ENCODE data around the gene TMEM178A.
"Not testable (repeated sequence)": the region's sequence is repeated elsewhere in the genome, so short reads cannot be mapped to it uniquely, and the experiment has no call there.

TMEM178A gene

GRCh38 chr2:39647104-39647765 lies 18.5 kb upstream of the TMEM178A start:
- no peak for DNase-seq (ENCODE audit: extremely low read depth, insufficient read length)

GRCh38 chr2:39648580-39648979 lies 17.1 kb upstream of the TMEM178A start:
- no peak for DNase-seq (ENCODE audit: extremely low read depth, insufficient read length)
- H3K27me3 ChIP-seq (replicated peaks; ENCODE audit: control insufficient read depth, insufficient read depth, low read length): no peaks in the 10 kb centered on the region
- no peaks in the 10 kb centered on the region for H3K36me3 ChIP-seq (ENCODE audit: control insufficient read depth, insufficient read depth, low read length)
- TF ChIP-seq CTCF (IDR thresholded peaks at IDR 0.05; ENCODE audit: insufficient read depth, low read length, poor library complexity, severe bottlenecking): no peak
- H3K4me3 ChIP-seq (replicated peaks; ENCODE audit: low read depth, low read length): no peak overlapping the region

More at GRCh38 chr2:39647104-39647765, 18.5 kb upstream of the TMEM178A start:
- Histone ChIP-seq H3K4me3 (replicated peaks; ENCODE audit: low read depth, low read length) (no peak overlapping the region), H3K36me3 (ENCODE audit: control insufficient read depth, insufficient read depth, low read length) (no peaks in the 10 kb centered on the region), H3K27me3 (replicated peaks; ENCODE audit: control insufficient read depth, insufficient read depth, low read length) (no peaks in the 10 kb centered on the region)
- TF ChIP-seq CTCF (IDR thresholded peaks at IDR 0.05; ENCODE audit: insufficient read depth, low read length, poor library complexity, severe bottlenecking): no peak

GRCh38 chr2:39649511-39649910 lies 16.2 kb upstream of the TMEM178A start:
- no peak for TF ChIP-seq CTCF (IDR thresholded peaks at IDR 0.05; ENCODE audit: insufficient read depth, low read length, poor library complexity, severe bottlenecking)
- no peak overlapping the region for H3K4me3 ChIP-seq (replicated peaks; ENCODE audit: low read depth, low read length)
- no peaks in the 10 kb centered on the region for H3K27me3 ChIP-seq (replicated peaks; ENCODE audit: control insufficient read depth, insufficient read depth, low read length)
- DNase-seq (ENCODE audit: extremely low read depth, insufficient read length): no peak
- H3K36me3 ChIP-seq (ENCODE audit: control insufficient read depth, insufficient read depth, low read length): no peaks in the 10 kb centered on the region

GRCh38 chr2:39650468-39650867 lies 15.2 kb upstream of the TMEM178A start:
- Histone ChIP-seq H3K4me3 (replicated peaks; ENCODE audit: low read depth, low read length) (no peak overlapping the region), H3K27me3 (replicated peaks; ENCODE audit: control insufficient read depth, insufficient read depth, low read length) (no peaks in the 10 kb centered on the region), H3K36me3 (ENCODE audit: control insufficient read depth, insufficient read depth, low read length) (no peaks in the 10 kb centered on the region)
- no peak for TF ChIP-seq CTCF (IDR thresholded peaks at IDR 0.05; ENCODE audit: insufficient read depth, low read length, poor library complexity, severe bottlenecking)
- no peak for DNase-seq (ENCODE audit: extremely low read depth, insufficient read length)

- not testable (repeated sequence) for H3K4me3 ChIP-seq (replicated peaks; ENCODE audit: low read depth, low read length); H3K36me3 ChIP-seq (ENCODE audit: control insufficient read depth, insufficient read depth, low read length); DNase-seq (ENCODE audit: extremely low read depth, insufficient read length); H3K27me3 ChIP-seq (replicated peaks; ENCODE audit: control insufficient read depth, insufficient read depth, low read length)
Measured at GRCh38 chr2:39656215-39656614, 9.5 kb upstream of the TMEM178A start.

GRCh38 chr2:39657287-39657937 lies 8.3 kb upstream of the TMEM178A start:
- Histone ChIP-seq H3K4me3 (replicated peaks; ENCODE audit: low read depth, low read length) (no peak overlapping the region), H3K27me3 (replicated peaks; ENCODE audit: control insufficient read depth, insufficient read depth, low read length) (no peaks in the 10 kb centered on the region), H3K36me3 (ENCODE audit: control insufficient read depth, insufficient read depth, low read length) (no peaks in the 10 kb centered on the region)
- no peak for TF ChIP-seq CTCF (IDR thresholded peaks at IDR 0.05; ENCODE audit: insufficient read depth, low read length, poor library complexity, severe bottlenecking)
- no peak for DNase-seq (ENCODE audit: extremely low read depth, insufficient read length)
